ENCODE measurements around the gene TSACC. TPM values are rescaled to one million over a fixed set of nuclear protein-coding genes. Genes with fewer than 3 reads are reported as not detected.

Gene TSACC
- total and polyA plus RNA-seq, 9 of the 15 experiments (the other 6 are each of a cell fraction or from before 2014, with no cell fraction given) = 0.45 to 7.4 (median 2.6) TPM

DNA sequence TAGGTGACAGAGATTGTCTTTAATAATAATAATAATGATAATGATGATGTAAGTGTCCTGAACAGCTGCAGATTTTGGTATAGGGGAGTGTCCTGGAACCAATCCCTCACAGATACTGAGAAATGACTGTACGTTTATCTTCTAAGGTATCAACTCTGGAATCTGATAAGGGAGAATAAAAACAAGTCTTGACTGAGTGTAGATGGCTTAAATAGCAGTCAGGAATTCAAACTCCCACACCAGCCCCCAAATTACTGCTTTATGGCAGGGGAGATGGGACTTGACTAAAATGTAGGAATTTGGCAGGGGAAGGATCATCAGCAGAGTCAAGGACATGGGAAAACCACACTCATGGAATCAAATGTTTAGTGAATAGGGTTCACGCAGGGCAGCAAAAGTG is 33.1 kb upstream of the TSACC start:
- ChIA-PET POLR2A (interaction anchor here (0.6 to 1.7 kb wide), 4 partner anchors 8 to 24 kb away, joined by 3 to 4 read pairs (median 3); partner anchors contain the start of gene GLMP), CTCF (ENCODE audit: low intra/inter-chr PET ratio) (no interaction called here)
- intact Hi-C loops (cut with micrococcal nuclease) = no loop called here
- Histone ChIP-seq H3K36me3 (ENCODE audit: control insufficient read depth, insufficient read depth, low read length) (peaks cover 41% of the 10 kb centered on the region), H3K4me1 (replicated peaks in 1 of 2; ENCODE audit: control insufficient read depth in 2 of 2, insufficient read depth in 2 of 2, low read length in 2 of 2) (peaks cover 0 to 5% of the 10 kb centered on the region in 2 experiments; a peak in 1 of 5 replicates), H3K9me1 (ENCODE audit: control insufficient read depth, insufficient read depth, low read length) (no peaks in the 10 kb centered on the region), H3K4me3 (no peak overlapping the region), H4K20me1 (replicated peaks; ENCODE audit: control insufficient read depth, insufficient read depth, low read length) (0 out of 2 replicates have a peak, but pooled peaks cover 5% of the 10 kb centered on the region), H3K9me3 (replicated peaks; ENCODE audit: control insufficient read depth, insufficient read depth, low read depth, low read length) (no peaks in the 10 kb centered on the region), H3K27me3 (ENCODE audit: control insufficient read depth in 2 of 2, insufficient read depth in 2 of 2, low read length in 2 of 2) (no peaks in the 10 kb centered on the region), H3K27ac (ENCODE audit: extremely low read depth, low read depth, low read length) (no peak overlapping the region), H3K79me2 (ENCODE audit: control insufficient read depth, insufficient read depth, low read length) (no peaks in the 10 kb centered on the region), H3K9ac (ENCODE audit: insufficient read depth in 1 of 2, low read depth in 2 of 2, low read length in 2 of 2) (no peak overlapping the region), H3K4me2 (ENCODE audit: insufficient read depth, low read length) (no peak overlapping the region), H2AFZ (ENCODE audit: low read depth, low read length) (no peak overlapping the region)
- FAIRE-seq (no peak), ATAC-seq (no peak), DNase-seq (ENCODE audit: extremely low read depth in 1 of 4, low spot score in 3 of 4) (no peak)
- in situ Hi-C loops (cut with MboI) = no loop called here
- 81% methylated on average over 2 of the region's 2 CpGs for WGBS (ENCODE audit: insufficient coverage, low coverage, missing lambda C conversion rate)
- no TSS peak for BruUV-seq (replicated peaks)
- no peak for TF ChIP-seq ZNF717 (CRISPR knock-in tag; IDR thresholded peaks at IDR 0.05)
- no peak for TF ChIP-seq CREBBP (IDR thresholded peaks at IDR 0.05; ENCODE audit: low read depth, low read length)
- TF ChIP-seq, protein P1, sequence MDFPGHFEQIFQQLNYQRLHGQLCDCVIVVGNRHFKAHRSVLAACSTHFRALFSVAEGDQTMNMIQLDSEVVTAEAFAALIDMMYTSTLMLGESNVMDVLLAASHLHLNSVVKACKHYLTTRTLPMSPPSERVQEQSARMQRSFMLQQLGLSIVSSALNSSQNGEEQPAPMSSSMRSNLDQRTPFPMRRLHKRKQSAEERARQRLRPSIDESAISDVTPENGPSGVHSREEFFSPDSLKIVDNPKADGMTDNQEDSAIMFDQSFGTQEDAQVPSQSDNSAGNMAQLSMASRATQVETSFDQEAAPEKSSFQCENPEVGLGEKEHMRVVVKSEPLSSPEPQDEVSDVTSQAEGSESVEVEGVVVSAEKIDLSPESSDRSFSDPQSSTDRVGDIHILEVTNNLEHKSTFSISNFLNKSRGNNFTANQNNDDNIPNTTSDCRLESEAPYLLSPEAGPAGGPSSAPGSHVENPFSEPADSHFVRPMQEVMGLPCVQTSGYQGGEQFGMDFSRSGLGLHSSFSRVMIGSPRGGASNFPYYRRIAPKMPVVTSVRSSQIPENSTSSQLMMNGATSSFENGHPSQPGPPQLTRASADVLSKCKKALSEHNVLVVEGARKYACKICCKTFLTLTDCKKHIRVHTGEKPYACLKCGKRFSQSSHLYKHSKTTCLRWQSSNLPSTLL (IDR thresholded peaks at IDR 0.05) = no peak
- TF ChIP-seq, protein P2, sequence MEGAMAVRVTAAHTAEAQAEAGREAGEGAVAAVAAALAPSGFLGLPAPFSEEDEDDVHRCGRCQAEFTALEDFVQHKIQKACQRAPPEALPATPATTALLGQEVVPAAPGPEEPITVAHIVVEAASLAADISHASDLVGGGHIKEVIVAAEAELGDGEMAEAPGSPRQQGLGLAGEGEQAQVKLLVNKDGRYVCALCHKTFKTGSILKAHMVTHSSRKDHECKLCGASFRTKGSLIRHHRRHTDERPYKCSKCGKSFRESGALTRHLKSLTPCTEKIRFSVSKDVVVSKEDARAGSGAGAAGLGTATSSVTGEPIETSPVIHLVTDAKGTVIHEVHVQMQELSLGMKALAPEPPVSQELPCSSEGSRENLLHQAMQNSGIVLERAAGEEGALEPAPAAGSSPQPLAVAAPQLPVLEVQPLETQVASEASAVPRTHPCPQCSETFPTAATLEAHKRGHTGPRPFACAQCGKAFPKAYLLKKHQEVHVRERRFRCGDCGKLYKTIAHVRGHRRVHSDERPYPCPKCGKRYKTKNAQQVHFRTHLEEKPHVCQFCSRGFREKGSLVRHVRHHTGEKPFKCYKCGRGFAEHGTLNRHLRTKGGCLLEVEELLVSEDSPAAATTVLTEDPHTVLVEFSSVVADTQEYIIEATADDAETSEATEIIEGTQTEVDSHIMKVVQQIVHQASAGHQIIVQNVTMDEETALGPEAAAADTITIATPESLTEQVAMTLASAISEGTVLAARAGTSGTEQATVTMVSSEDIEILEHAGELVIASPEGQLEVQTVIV (CRISPR knock-in tag; IDR thresholded peaks at IDR 0.05; ENCODE audit: borderline replicate concordance) = no peak
- TF ChIP-seq C11orf30 (IDR thresholded peaks at IDR 0.05; ENCODE audit: low read depth) = no peak
- TF ChIP-seq MCM2 (IDR thresholded peaks at IDR 0.05; ENCODE audit: low read depth) = no peak
- no peak for TF ChIP-seq IRF2 (CRISPR knock-in tag; IDR thresholded peaks at IDR 0.05)
- no peak for TF ChIP-seq ZNF785 (CRISPR knock-in tag; IDR thresholded peaks at IDR 0.05)
- TF ChIP-seq ESRRA (IDR thresholded peaks at IDR 0.05; ENCODE audit: borderline replicate concordance, low read depth) = no peak
- TF ChIP-seq ARID1B (IDR thresholded peaks at IDR 0.05) = no peak
- TF ChIP-seq, protein P3, sequence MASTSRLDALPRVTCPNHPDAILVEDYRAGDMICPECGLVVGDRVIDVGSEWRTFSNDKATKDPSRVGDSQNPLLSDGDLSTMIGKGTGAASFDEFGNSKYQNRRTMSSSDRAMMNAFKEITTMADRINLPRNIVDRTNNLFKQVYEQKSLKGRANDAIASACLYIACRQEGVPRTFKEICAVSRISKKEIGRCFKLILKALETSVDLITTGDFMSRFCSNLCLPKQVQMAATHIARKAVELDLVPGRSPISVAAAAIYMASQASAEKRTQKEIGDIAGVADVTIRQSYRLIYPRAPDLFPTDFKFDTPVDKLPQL (IDR thresholded peaks at IDR 0.05; ENCODE audit: extremely low read depth, insufficient read length) = no peak
- no peak for TF ChIP-seq CBFB (CRISPR knock-in tag; IDR thresholded peaks at IDR 0.05)
- TF ChIP-seq FOXJ2 (tag; IDR thresholded peaks at IDR 0.05) = no peak
- TF ChIP-seq, protein P4, sequence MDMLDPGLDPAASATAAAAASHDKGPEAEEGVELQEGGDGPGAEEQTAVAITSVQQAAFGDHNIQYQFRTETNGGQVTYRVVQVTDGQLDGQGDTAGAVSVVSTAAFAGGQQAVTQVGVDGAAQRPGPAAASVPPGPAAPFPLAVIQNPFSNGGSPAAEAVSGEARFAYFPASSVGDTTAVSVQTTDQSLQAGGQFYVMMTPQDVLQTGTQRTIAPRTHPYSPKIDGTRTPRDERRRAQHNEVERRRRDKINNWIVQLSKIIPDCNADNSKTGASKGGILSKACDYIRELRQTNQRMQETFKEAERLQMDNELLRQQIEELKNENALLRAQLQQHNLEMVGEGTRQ (CRISPR knock-in tag; IDR thresholded peaks at IDR 0.05) = no peak

All from K562 (cell line).